Spinal cord (tissue), 10 donors: Measurements from ENCODE around the gene ADRM1. TPM values are rescaled to one million over a fixed set of nuclear protein-coding genes. Genes with fewer than 3 reads are reported as not detected.
A peak's percentile ranks its signal among the peaks of the same experiment; 100 is the strongest.

Experiments
- DNase-seq, 6 donors: peaks; one replicate each; pipeline versions ENCODE4 v3.0.0 to v3.0.0-alpha.2; 2013 to 2015; ENCODE audit warnings: low spot score in 6 of 6, low read depth in 4 of 6
- H3K27ac ChIP-seq: one replicate; pipeline ENCODE4 v1.5.1; 2013; ENCODE audit warnings: low read depth, low read length, control low read depth
- H3K27me3 ChIP-seq: one replicate; pipeline ENCODE4 v1.6.1; 2013; ENCODE audit warnings: low read length; ENCODE audit not compliant: control insufficient read depth, insufficient read depth
- H3K36me3 ChIP-seq: one replicate; pipeline ENCODE4 v1.6.1; 2013; ENCODE audit warnings: low read length; ENCODE audit not compliant: control insufficient read depth, insufficient read depth
- H3K4me1 ChIP-seq: one replicate; pipeline ENCODE4 v1.6.1; 2013; ENCODE audit warnings: low read length; ENCODE audit not compliant: control insufficient read depth, insufficient read depth
- H3K4me3 ChIP-seq: one replicate; pipeline ENCODE4 v1.5.1; 2013; ENCODE audit warnings: low read depth, low read length, control low read depth
- H3K9me3 ChIP-seq: one replicate; pipeline ENCODE4 v1.6.1; 2013; ENCODE audit warnings: low read length; ENCODE audit not compliant: control insufficient read depth, insufficient read depth
- WGBS: methylation state at CpG from one replicate; pipeline ENCODE4 v1.1.5; 2013; ENCODE audit warnings: missing lambda C conversion rate; ENCODE audit not compliant: insufficient coverage; 5-methylcytosine and 5-hydroxymethylcytosine counted together
- polyA plus RNA-seq, 2 donors: library from polyadenylated mRNA; unstranded; fragments of 120-200 nt; gene quantifications; one replicate each; pipeline ENCODE4 v1.2.1, GENCODE V29; 2013; ENCODE audit not compliant: insufficient read length in 2 of 2
- total RNA-seq, 2 donors: library from RNA; depleted of rRNA in 1 of 2; stranded (reverse); fragments of 120-200 nt in 1 of 2; fragments of >200 nt in 1 of 2; gene quantifications; one replicate each; pipeline versions ENCODE4 v1.2.3 to v1.2.4, GENCODE V29; 2013 to 2014
- donor health status: healthy.

ADRM1 gene
- total and polyA plus RNA-seq, 4 donors, result 33.7 to 86.1 (median 80.3) TPM

DNA sequence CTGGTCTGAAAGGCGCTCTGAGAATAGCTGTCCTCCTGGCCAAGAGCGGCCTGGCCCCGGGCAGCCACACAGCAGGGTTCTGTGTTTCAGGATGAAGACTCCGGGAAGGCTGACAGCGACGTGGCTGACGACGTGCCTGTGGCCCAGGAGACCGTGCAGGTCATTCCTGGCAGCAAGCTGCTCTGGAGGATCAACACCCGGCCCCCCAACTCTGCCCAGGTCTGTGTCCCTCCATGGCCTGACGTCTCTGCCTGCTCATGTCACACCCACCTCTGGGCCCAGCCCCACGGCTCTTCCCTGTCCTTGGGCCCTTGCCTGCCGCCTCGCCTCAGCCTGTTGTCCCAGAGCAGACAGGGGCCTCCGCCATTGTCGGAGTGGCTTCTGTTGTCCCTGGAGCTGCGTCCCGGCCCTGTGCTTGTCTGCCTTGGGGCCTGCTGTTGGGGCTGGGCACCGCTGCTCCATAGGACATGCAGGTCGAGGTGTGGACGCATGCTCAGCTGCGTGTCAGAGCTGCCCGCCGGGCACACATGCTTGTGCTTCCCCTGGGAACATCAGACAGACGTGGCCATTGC, 16.2 kb upstream of the ADRM1 start:
- WGBS, result 88% methylated on average over 25 of the region's 25 CpGs
- Histone ChIP-seq H3K36me3 (peaks cover 81% of the 10 kb centered on the region), H3K27ac (no peak overlapping the region), H3K9me3 (no peaks in the 10 kb centered on the region), H3K4me1 (no peaks in the 10 kb centered on the region), H3K4me3 (no peak overlapping the region), H3K27me3 (no peaks in the 10 kb centered on the region)
- DNase-seq, result no peak

- H3K27me3 ChIP-seq, result no peaks in the 10 kb centered on the region
- H3K4me1 ChIP-seq, result no peaks in the 10 kb centered on the region
- peaks cover 81% of the 10 kb centered on the region for H3K36me3 ChIP-seq
- no peak overlapping the region for H3K27ac ChIP-seq
- no peaks in the 10 kb centered on the region for H3K9me3 ChIP-seq
- H3K4me3 ChIP-seq, result no peak overlapping the region
- DNase-seq, result no peak
- 100% methylated on average over 1 of the region's 6 CpGs for WGBS
These were observed 15.7 kb upstream of the ADRM1 start for GRCh38 chr20:62287129-62287528.

GRCh38 chr20:62287759-62288534, 14.8 kb upstream of the ADRM1 start:
- H3K36me3 ChIP-seq, result peaks cover 77% of the 10 kb centered on the region
- DNase-seq, result no peak
- no peaks in the 10 kb centered on the region for H3K27me3 ChIP-seq
- H3K4me3 ChIP-seq, result no peak overlapping the region
- H3K4me1 ChIP-seq, result peaks cover 2% of the 10 kb centered on the region
- H3K27ac ChIP-seq, result no peak overlapping the region
- no peaks in the 10 kb centered on the region for H3K9me3 ChIP-seq
- WGBS, result 94% methylated on average over 12 of the region's 12 CpGs

DNA sequence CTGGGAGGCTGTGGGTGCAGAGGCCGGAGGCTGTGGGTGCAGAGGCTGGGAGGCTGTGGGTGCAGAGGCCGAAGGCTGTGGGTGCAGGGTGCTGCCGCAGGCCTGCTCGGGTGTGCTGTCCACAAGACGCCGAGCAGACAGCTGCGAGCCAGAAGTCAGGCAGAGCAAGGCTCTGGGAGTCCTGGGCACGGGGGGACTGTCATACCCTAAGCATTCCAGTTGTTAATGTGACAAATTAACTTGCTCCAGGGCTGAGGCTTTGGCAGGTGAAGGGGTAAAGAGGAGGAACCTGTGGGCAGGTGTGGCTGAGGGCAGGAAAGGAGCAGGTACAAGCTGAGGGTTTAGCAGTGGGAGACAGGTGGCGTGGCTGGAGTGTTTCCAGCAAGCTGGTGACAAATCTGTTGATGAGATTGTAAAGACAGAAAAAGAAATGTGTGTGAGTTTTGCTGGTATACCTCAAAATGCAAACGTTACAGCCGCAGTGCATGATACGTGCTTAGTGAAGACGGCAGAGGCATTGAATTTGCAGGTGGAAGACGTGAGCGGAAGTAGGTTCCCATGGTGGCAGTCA, 14.2 kb upstream of the ADRM1 start:
- Histone ChIP-seq H3K36me3 (peaks cover 76% of the 10 kb centered on the region), H3K27me3 (no peaks in the 10 kb centered on the region), H3K27ac (no peak overlapping the region), H3K9me3 (no peaks in the 10 kb centered on the region), H3K4me1 (peaks cover 5% of the 10 kb centered on the region), H3K4me3 (no peak overlapping the region)
- whole genome bisulfite sequencing, result 96% methylated on average over 15 of the region's 15 CpGs
- no peak for DNase-seq

- 86% methylated on average over 13 of the region's 14 CpGs for WGBS
- no peak overlapping the region for H3K4me3 ChIP-seq
- H3K9me3 ChIP-seq, result no peaks in the 10 kb centered on the region
- peaks cover 74% of the 10 kb centered on the region for H3K36me3 ChIP-seq
- H3K4me1 ChIP-seq, result peaks cover 5% of the 10 kb centered on the region
- no peak overlapping the region for H3K27ac ChIP-seq
- H3K27me3 ChIP-seq, result no peaks in the 10 kb centered on the region
- DNase-seq, result no peak
These were observed 13.7 kb upstream of the ADRM1 start for GRCh38 chr20:62289131-62289530.

DNA sequence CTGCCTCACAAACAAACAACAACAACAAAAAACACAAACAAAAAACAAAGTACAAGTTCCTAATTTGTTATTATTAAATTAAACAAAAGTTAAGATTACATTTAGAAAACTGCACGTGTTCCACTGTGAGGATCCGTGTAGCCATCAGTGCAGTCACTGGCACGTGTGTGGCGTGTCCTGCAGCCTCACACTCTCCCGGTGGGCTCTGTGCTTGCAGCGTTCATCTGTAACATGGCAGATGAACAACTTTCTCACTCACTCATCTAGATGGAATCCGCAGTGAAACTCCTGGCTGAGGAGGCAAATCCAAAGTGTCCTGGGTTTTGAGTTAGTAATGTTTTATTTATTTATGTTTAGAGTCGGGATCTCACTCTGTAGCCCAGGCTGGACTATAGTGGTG, 12.9 kb upstream of the ADRM1 start:
- H3K27ac ChIP-seq, result no peak overlapping the region
- H3K4me3 ChIP-seq, result no peak overlapping the region
- 100% methylated on average over 4 of the region's 8 CpGs for WGBS
- no peak for DNase-seq
- no peaks in the 10 kb centered on the region for H3K9me3 ChIP-seq
- H3K27me3 ChIP-seq, result no peaks in the 10 kb centered on the region
- peaks cover 8% of the 10 kb centered on the region for H3K4me1 ChIP-seq
- peaks cover 77% of the 10 kb centered on the region for H3K36me3 ChIP-seq

DNA sequence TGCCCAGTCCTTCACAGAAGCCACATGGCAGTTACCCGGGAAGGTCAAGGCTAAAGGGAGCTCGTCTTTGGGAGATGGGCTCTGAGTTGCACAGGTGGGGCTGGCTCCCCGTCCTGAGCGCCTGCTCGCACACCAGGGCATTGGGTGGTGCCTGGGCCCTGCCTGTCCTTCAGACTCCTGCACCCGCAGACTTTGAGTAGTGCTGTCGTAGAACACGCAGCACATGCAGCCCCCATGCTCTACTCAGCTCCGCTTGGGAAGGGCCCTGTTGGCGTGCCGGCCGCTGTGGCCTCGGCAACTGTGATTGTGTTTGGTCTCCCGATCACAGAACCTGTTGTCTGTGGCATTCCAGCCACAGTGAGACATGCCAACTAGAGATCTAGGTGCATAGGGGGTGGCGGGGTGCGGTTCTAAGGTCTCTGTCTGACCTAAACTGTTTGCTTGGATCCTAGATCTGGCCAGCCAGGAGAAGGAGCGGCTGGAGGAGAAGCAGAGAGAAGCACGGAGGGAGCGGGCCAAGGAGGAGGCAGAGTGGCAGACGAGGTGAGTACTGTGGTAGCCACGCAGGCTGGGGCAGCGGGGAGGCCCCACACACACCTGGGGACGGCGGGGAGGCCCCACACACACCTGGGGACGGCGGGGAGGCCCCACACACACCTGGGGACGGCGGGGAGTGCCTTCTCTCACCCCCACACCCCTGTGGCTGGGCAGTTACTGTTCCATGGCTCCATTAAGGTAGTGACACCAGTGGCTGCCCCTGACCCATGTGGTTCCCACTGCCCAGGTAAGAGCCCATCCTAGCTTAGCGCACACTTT, 11.3 kb upstream of the ADRM1 start:
- Histone ChIP-seq H3K27ac (no peak overlapping the region), H3K27me3 (no peaks in the 10 kb centered on the region), H3K9me3 (no peaks in the 10 kb centered on the region), H3K4me1 (peaks cover 8% of the 10 kb centered on the region), H3K36me3 (peaks cover 72% of the 10 kb centered on the region), H3K4me3 (no peak overlapping the region)
- WGBS, result 96% methylated on average over 29 of the region's 29 CpGs
- no peak for DNase-seq

DNA sequence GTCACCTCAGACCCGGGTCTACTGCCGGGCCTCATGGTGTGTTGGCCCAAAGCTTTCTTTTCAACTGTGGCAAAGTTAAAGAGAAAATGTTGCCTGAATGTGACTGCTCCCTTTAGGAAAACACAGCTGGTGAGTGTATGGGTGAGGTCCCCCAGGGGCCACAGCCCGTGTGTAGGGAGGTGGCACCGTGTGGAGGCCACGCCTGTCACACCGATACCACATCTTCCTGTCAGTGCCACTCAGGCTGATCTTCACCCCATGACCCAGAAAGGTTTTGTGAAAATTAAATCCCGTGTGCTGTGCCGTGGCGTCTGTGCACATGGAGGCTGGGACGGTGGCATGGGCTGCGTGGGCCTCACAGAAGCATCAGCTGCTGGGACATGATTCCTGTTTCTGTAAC, 10.7 kb upstream of the ADRM1 start:
- WGBS, result 88% methylated on average over 8 of the region's 11 CpGs
- peaks cover 8% of the 10 kb centered on the region for H3K4me1 ChIP-seq
- no peak overlapping the region for H3K27ac ChIP-seq
- H3K4me3 ChIP-seq, result no peak overlapping the region
- no peaks in the 10 kb centered on the region for H3K27me3 ChIP-seq
- DNase-seq, result no peak
- no peaks in the 10 kb centered on the region for H3K9me3 ChIP-seq
- H3K36me3 ChIP-seq, result peaks cover 73% of the 10 kb centered on the region

DNA sequence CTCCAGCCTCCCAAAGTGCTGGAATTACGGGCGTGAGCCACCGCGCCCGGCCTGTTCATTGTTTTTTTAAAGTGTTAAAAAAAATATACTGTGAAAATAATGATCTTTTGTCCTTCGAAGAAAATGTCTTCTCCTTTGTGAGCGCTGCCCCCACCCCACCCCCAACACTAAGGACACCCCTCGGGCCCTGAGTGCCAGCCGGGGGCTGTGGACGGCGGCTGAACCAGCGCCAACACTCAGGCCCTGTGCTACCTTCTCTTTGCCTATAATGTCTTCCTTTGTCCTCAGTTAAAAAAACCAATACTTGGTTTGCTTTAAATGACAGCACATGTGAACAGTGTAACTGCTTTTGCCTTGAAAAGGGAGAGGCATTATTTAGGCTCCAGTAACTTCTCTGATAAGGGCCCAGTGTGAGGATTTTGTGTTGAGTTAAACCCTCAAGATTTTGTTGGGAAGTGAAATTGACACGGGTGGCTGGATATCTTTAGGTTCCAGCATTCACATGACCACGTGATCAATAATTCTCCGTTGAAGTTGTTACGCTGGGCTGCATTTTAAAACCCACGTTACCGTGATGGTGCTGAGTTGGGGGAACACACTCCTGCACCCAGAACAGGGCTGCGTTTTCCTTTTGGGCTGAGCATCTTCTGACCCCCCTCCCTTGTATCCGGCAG, 9.5 kb upstream of the ADRM1 start:
- no peak overlapping the region for H3K4me3 ChIP-seq
- peaks cover 74% of the 10 kb centered on the region for H3K36me3 ChIP-seq
- H3K4me1 ChIP-seq, result peaks cover 8% of the 10 kb centered on the region
- H3K27me3 ChIP-seq, result no peaks in the 10 kb centered on the region
- 46% methylated on average over 13 of the region's 20 CpGs for WGBS
- H3K27ac ChIP-seq, result no peak overlapping the region
- no peaks in the 10 kb centered on the region for H3K9me3 ChIP-seq
- peak in 2 of 6 donors; percentile 21 to 24 for DNase-seq
